ENCODE measurements around the gene GABRB2. TPM values are rescaled to one million over a fixed set of nuclear protein-coding genes. Genes with fewer than 3 reads are reported as not detected.
"Not testable (repeated sequence)": the region's sequence is repeated elsewhere in the genome, so short reads cannot be mapped to it uniquely, and the experiment has no call there.

The GABRB2 gene
- total RNA-seq = not detected

GRCh38 chr5:161546470-161547301 lies at the start of gene GABRB2:
TSS of gene GABRB2 (minus strand) at chr5:161546725. CDS start at chr5:161546643, 82 bp downstream.
- DNase-seq = no peak

- no peak for DNase-seq
Observed at GRCh38 chr5:161585798-161586197, 39.3 kb upstream of the GABRB2 start.

DNA sequence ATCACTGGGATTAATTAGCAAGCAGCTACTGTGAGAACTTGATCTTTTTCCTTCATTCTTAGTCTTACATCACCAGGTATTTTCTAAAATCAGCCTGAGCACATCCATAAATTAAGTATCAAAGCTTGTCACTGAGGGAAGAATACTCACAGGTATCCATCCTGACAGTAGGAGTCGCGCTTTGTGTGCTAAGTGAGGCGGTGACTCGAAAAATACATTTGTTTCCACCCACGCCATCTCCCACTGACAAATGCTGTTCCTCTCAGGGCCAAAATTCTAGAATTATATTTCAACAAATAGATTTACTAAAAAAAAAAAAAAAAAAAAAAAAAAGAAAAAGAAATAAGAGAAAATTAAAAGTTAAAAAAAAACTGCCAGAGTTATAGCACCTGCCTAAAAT lies 34.1 kb upstream of the GABRB2 start:
- DNase-seq = no peak

GRCh38 chr5:161572914-161573313 lies 26.4 kb upstream of the GABRB2 start:
- no peak for DNase-seq

DNA sequence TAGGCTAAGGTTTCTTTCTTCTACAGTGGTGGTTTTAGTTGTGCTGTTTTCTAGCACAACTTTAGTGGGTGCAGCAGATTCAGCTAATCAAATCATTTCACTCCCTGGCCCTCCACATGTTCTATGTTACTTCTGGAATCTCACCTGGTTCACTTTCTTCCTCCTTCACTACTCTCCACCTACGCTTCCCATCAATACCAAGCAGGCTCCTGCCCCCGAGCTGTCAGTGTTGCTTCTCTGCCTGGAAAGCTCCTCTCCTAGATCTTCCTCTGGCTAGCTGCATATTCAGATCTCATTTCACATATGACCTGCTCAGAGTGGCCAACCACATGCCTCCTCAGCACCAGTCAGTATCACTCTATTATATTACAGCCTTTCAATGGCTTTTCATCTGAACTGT lies 19.6 kb upstream of the GABRB2 start:
- DNase-seq = no peak

DNA sequence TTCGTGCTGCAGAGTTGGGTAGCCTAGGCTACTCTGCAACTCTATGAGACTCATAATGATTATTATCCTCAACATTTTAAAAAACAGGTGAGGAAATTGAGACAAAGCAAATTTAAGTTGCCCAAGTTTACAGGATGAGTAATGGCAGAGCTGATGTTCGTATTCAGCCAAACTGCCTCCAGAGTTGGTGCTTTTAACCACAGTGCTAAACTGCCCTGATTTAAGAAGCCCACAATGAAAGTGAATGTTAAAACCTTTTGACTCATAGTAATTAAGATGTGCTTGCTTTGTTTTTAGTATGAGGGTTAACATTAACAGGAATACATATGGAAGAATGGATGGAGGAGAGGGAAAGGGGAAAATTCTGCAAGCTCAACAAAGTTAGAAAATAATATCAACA lies 15.9 kb upstream of the GABRB2 start:
- no peak for DNase-seq

DNA sequence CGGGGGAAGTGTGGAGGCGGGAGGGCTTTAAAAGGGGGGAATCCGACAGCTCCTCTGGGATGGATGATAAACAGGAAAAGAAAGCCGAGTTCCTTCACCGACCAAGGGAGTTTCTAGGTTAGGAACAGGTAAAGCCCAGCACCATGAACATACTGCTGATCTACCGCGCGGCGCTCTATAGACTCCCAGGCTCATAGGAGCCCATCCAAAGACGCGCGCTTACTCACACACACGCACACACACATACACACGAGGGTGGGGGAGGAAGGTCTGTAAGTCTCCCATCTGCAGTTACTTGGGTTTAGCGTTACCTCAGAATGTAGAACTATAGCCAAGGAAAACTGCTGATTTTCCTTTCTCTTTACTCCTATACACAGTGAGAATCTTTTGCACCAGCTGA lies 2.6 kb upstream of the GABRB2 start:
- DNase-seq = no peak

- no peak for DNase-seq
Observed at GRCh38 chr5:161548487-161549094, 2.1 kb upstream of the GABRB2 start.

DNA sequence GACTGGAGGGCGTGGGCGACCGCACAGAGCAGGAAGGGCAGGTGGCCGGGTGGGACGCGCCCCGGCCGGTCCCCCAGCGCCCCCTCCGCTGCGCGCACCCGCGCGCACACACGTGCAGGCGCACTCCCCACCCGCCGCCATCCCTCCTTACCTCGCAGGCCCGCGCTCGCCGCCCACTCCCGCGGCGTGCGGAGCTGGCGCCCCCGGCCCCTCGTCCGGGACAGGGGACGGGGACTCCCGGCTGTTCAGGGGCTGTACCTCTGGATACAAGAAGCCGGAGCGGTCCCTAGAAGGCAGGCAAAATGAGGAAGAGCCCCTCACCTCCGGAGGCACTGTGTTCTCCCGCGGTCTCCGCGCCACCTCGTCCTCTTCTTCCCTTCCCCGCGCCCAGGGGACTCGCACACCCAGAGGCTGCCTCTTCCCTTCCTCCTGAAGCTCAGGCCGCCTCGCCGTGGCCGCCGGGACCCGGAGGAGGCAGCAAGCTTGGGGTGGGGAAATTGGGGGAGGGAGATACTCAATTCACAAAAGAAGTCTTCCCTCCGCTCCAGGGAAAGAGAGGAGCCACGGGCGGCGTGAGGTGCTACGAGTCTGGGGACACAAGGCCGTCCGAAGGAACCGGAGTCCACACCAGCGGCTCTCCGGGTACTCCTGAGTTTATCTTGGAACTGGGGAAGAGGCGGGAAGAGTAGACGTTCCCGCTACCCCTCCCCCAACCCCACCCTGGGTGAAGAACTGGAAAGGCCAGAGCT lies 1.4 kb upstream of the GABRB2 start:
- no peak for DNase-seq

- no peak for DNase-seq
Observed at GRCh38 chr5:161547406-161547737, 847 bp upstream of the GABRB2 start.

- DNase-seq = no peak
Observed at GRCh38 chr5:161546095-161546469, 443 bp downstream of the GABRB2 start.

- no peak for DNase-seq
Observed at GRCh38 chr5:161545344-161546094, 1.0 kb downstream of the GABRB2 start.

DNA sequence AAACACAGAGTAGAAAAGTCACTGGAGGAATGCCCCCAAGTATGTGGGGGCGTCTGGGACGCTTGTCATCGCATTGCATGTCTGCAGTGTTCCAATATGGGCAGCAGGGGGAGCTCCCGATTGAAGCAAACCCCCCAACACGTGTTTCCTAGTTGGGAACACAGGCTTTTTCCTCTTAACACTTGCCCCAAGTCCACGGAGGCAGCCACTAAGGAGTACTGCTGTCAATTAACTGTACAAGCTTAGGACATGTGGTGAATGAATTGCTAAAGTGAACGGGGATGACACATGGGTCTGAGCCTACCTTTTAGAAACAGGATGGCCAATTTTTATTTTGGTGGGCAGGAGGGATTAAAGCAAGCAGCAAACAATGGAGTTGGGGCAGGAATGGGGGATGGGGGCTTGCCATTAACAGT lies 2.2 kb downstream of the GABRB2 start:
- DNase-seq = no peak

DNA sequence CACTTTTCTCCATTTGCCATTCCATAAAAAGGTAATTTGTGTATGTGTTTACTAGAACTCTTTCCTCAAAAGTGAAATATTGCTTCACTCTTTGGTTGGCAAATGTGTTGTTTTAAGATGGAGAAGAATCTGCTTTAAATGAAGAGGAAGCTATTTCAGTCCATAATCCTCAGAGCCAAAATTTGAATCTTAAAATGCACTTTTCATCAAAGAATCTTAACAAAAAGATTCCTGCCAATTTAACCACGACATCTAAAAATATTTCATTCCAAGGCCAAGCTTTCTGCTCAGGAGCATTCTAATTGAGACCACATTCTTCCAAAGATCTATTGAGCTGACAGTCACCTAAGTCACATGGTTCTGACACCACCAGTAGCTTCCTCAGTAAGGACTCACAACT lies 7.5 kb downstream of the GABRB2 start:
- no peak for DNase-seq

GRCh38 chr5:161535762-161536161 lies 10.8 kb downstream of the GABRB2 start:
- DNase-seq = no peak

DNA sequence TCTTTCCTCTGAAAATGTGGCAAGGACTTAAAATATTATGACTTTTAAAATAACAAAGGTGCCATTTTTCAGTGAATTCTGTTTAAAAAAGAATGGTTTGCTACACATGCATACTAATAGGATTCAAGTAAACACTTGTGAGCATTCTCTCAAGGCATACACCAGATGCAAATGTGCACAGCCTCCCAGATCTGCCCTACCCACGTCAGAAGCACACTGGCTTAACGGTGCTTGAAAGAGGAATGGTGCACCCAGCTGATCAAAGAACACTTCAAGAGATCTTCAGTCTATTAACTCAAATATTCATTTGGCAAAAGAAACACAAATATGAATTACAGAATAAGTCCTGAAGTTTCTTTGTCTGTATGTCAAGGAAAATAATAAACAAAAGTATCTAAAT lies 15.8 kb downstream of the GABRB2 start:
- no peak for DNase-seq

GRCh38 chr5:161513942-161514341 lies 32.6 kb downstream of the GABRB2 start:
- no peak for DNase-seq

DNA sequence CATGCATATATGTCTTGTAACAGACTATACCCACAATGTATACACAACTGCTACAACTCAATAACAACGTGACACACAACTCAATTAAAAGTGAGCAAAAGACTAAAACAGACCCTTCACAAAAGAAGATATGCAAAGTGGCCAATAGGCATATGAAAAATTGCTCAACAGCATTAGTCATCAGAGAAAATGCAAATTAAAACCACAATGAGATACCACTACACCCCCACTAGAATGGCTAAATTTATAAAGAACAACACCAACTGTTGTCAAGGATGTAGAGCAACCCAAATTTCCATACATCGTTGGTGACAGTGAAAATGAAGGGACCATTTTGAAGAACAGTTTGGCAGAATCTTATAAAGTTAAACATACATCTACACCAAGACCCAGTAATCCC lies 38.9 kb downstream of the GABRB2 start:
- DNase-seq = no peak

DNA sequence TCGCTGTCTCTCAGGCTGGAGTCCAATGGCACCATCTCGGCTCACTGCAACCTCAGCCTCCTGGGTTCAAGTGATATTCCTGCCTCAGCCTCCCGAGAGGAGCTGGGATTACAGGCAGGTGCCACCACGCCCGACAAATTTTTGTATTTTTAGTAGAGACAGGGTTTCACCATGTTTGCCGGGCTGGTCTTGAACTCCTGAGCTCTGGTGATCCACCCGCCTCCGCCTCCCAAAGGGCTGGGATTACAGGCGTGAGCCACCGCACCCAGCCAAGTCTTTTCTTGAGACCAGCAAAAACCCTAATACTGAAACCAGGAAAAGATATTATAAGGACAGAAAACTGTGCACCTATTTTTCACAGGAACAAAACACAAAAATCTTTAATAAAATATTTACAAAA lies 41.4 kb downstream of the GABRB2 start:
- DNase-seq = not testable (repeated sequence)

- DNase-seq = no peak
Observed at GRCh38 chr5:161498531-161498930, 48.0 kb downstream of the GABRB2 start.

DNA sequence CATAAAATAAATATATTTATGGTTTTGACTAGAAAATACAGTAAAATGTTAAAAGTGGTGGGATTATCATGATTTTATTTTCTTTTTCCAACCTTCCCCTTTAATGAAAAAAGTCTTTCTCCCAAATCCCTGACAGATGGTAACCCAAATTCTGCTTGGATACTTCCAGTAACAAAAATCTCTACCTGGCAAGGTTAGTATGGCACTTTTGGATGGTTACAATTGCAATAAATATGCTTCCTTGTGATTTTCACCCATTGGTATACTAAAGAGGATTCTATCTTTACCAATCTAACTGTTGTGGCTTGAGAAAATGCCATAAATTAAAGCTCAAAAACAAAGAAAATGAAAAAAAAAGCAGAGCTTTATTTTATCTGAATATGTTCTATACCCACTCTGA lies 62.8 kb downstream of the GABRB2 start:
- no peak for DNase-seq

GRCh38 chr5:161481922-161482321 lies 64.6 kb downstream of the GABRB2 start:
- no peak for DNase-seq

All from effector CD4-positive, alpha-beta T cell (primary cell).